ENCODE data around the gene LGALS7. TPM values are rescaled to one million over a fixed set of nuclear protein-coding genes. Genes with fewer than 3 reads are reported as not detected.

Gene LGALS7
- total and polyA plus RNA-seq, 2 experiments from 2014 or later = not detected

- Histone ChIP-seq H3K79me2 (ENCODE audit: insufficient read depth) (peaks cover 9% of the 10 kb centered on the region; the same call in 1 of the 2 replicates), H3K4me1 (ENCODE audit: insufficient read depth) (no peaks in the 10 kb centered on the region), H3K27ac (no peak overlapping the region), H4K20me1 (ENCODE audit: insufficient read depth) (no peaks in the 10 kb centered on the region), H3K9ac (no peak overlapping the region), H3K4me3 (no peak overlapping the region), H3K27me3 (replicated peaks; ENCODE audit: insufficient read depth) (no peaks in the 10 kb centered on the region), H2AFZ (no peak overlapping the region), H3K9me3 (ENCODE audit: low read depth) (no peaks in the 10 kb centered on the region), H3K36me3 (ENCODE audit: low read depth) (peaks cover 28% of the 10 kb centered on the region), H3K9me2 (ENCODE audit: insufficient read depth) (no peaks in the 10 kb centered on the region), H3F3A (ENCODE audit: insufficient read depth) (peaks cover 38% of the 10 kb centered on the region), H3K4me2 (ENCODE audit: unreplicated experiment) (no peak overlapping the region)
- DNase-seq = peak; percentile 65
- in situ Hi-C loops (cut with MboI) = no loop called here
- TF ChIP-seq EZH2phosphoT487 (IDR thresholded peaks at IDR 0.05; ENCODE audit: insufficient read depth, low read depth) (no peak), EZH2 (IDR thresholded peaks at IDR 0.05; ENCODE audit: insufficient read depth, poor library complexity, severe bottlenecking) (no peak)
- 73 to 81% methylated on average over 14 to 17 of the region's 17 CpGs for WGBS, 2 experiments (ENCODE audit: low coverage in 1 of 2, low lambda C conversion rate in 2 of 2, missing lambda C conversion rate in 2 of 2)
Measured at GRCh38 chr19:38729653-38730469, 43.5 kb downstream of the LGALS7 start.

GRCh38 chr19:38728752-38729541 lies 44.4 kb downstream of the LGALS7 start:
- no peak overlapping the region for H2AFZ ChIP-seq
- H3K27me3 ChIP-seq (replicated peaks; ENCODE audit: insufficient read depth) = no peaks in the 10 kb centered on the region
- no peak for DNase-seq
- in situ Hi-C loops (cut with MboI) = no loop called here
- no peak overlapping the region for H3K4me3 ChIP-seq
- H3K36me3 ChIP-seq (ENCODE audit: low read depth) = peaks cover 37% of the 10 kb centered on the region
- no peak overlapping the region for H3K9ac ChIP-seq
- no peaks in the 10 kb centered on the region for H3K4me1 ChIP-seq (ENCODE audit: insufficient read depth)
- peaks cover 29% of the 10 kb centered on the region for H3F3A ChIP-seq (ENCODE audit: insufficient read depth)
- 83 to 84% methylated on average over 26 to 37 of the region's 37 CpGs for WGBS, 2 experiments (ENCODE audit: low coverage in 1 of 2, low lambda C conversion rate in 2 of 2, missing lambda C conversion rate in 2 of 2)
- H3K4me2 ChIP-seq (ENCODE audit: unreplicated experiment) = no peak overlapping the region
- no peak overlapping the region for H3K27ac ChIP-seq
- no peak for TF ChIP-seq EZH2phosphoT487 (IDR thresholded peaks at IDR 0.05; ENCODE audit: insufficient read depth, low read depth)
- TF ChIP-seq EZH2 (IDR thresholded peaks at IDR 0.05; ENCODE audit: insufficient read depth, poor library complexity, severe bottlenecking) = no peak
- no peaks in the 10 kb centered on the region for H3K9me2 ChIP-seq (ENCODE audit: insufficient read depth)
- H3K79me2 ChIP-seq (ENCODE audit: insufficient read depth) = peaks cover 16% of the 10 kb centered on the region; the same call in 1 of the 2 replicates
- no peaks in the 10 kb centered on the region for H3K9me3 ChIP-seq (ENCODE audit: low read depth)
- no peaks in the 10 kb centered on the region for H4K20me1 ChIP-seq (ENCODE audit: insufficient read depth)

GRCh38 chr19:38727868-38728660 lies 45.3 kb downstream of the LGALS7 start:
- in situ Hi-C loops (cut with MboI) = no loop called here
- no peaks in the 10 kb centered on the region for H3K27me3 ChIP-seq (replicated peaks; ENCODE audit: insufficient read depth)
- WGBS, 2 experiments (ENCODE audit: low coverage in 1 of 2, low lambda C conversion rate in 2 of 2, missing lambda C conversion rate in 2 of 2) = 89 to 93% methylated on average over 16 to 33 of the region's 33 CpGs
- no peaks in the 10 kb centered on the region for H3K9me2 ChIP-seq (ENCODE audit: insufficient read depth)
- H3K4me2 ChIP-seq (ENCODE audit: unreplicated experiment) = no peak overlapping the region
- no peak overlapping the region for H2AFZ ChIP-seq
- TF ChIP-seq EZH2phosphoT487 (IDR thresholded peaks at IDR 0.05; ENCODE audit: insufficient read depth, low read depth) = no peak
- H3K79me2 ChIP-seq (ENCODE audit: insufficient read depth) = peaks cover 21% of the 10 kb centered on the region; the same call in 1 of the 2 replicates
- peaks cover 45% of the 10 kb centered on the region for H3K36me3 ChIP-seq (ENCODE audit: low read depth)
- H3K4me1 ChIP-seq (ENCODE audit: insufficient read depth) = no peaks in the 10 kb centered on the region
- no peak overlapping the region for H3K9ac ChIP-seq
- no peaks in the 10 kb centered on the region for H4K20me1 ChIP-seq (ENCODE audit: insufficient read depth)
- H3K27ac ChIP-seq = no peak overlapping the region
- H3F3A ChIP-seq (ENCODE audit: insufficient read depth) = peaks cover 21% of the 10 kb centered on the region
- no peak for DNase-seq
- H3K9me3 ChIP-seq (ENCODE audit: low read depth) = no peaks in the 10 kb centered on the region
- no peak overlapping the region for H3K4me3 ChIP-seq

- Histone ChIP-seq H3K36me3 (ENCODE audit: low read depth) (peaks cover 50% of the 10 kb centered on the region), H4K20me1 (ENCODE audit: insufficient read depth) (no peaks in the 10 kb centered on the region)
- in situ Hi-C loops (cut with MboI) = no loop called here
Measured at GRCh38 chr19:38727306-38727867, 45.9 kb downstream of the LGALS7 start.

More at GRCh38 chr19:38727306-38727867, 45.9 kb downstream of the LGALS7 start:
- Histone ChIP-seq H3K27ac (no peak overlapping the region), H3K79me2 (ENCODE audit: insufficient read depth) (peaks cover 26% of the 10 kb centered on the region; the same call in 1 of the 2 replicates), H3K9me2 (ENCODE audit: insufficient read depth) (no peaks in the 10 kb centered on the region), H3K9ac (no peak overlapping the region), H2AFZ (no peak overlapping the region), H3K9me3 (ENCODE audit: low read depth) (no peaks in the 10 kb centered on the region), H3K4me1 (ENCODE audit: insufficient read depth) (no peaks in the 10 kb centered on the region), H3K4me2 (ENCODE audit: unreplicated experiment) (no peak overlapping the region), H3F3A (ENCODE audit: insufficient read depth) (peaks cover 21% of the 10 kb centered on the region), H3K27me3 (replicated peaks; ENCODE audit: insufficient read depth) (no peaks in the 10 kb centered on the region), H3K4me3 (no peak overlapping the region)
- DNase-seq = no peak
- WGBS, 2 experiments (ENCODE audit: low coverage in 1 of 2, low lambda C conversion rate in 2 of 2, missing lambda C conversion rate in 2 of 2) = 88 to 89% methylated on average over 17 of the region's 17 CpGs
- no peak for TF ChIP-seq EZH2phosphoT487 (IDR thresholded peaks at IDR 0.05; ENCODE audit: insufficient read depth, low read depth)
- no peak for TF ChIP-seq EZH2 (IDR thresholded peaks at IDR 0.05; ENCODE audit: insufficient read depth, poor library complexity, severe bottlenecking)
